HUES48 (cell line): Measurements from ENCODE around the gene DNAH9.

ENCODE experiments used
- H3K27ac ChIP-seq: one replicate; pipeline ENCODE4 v1.7.0; 2013; ENCODE audit warnings: low read depth, low read length, inconsistent platforms
- H3K27me3 ChIP-seq: 2 replicates; pipeline ENCODE4 v1.6.1; 2013; ENCODE audit warnings: mild to moderate bottlenecking, low read length; ENCODE audit not compliant: control insufficient read depth, insufficient read depth
- H3K36me3 ChIP-seq: 2 replicates; pipeline ENCODE4 v1.6.1; 2013; ENCODE audit warnings: low read length; ENCODE audit not compliant: control insufficient read depth, insufficient read depth
- H3K4me1 ChIP-seq: 2 replicates; pipeline ENCODE4 v1.6.1; 2013; ENCODE audit warnings: mild to moderate bottlenecking, low read length; ENCODE audit not compliant: control insufficient read depth, insufficient read depth
- H3K4me3 ChIP-seq: 2 replicates; pipeline ENCODE4 v1.5.1; 2013; ENCODE audit warnings: mild to moderate bottlenecking, low read depth, low read length
- H3K9ac ChIP-seq: 2 replicates; pipeline ENCODE4 v1.6.1; 2013; ENCODE audit warnings: mild to moderate bottlenecking, low read depth, low read length, moderate library complexity
- H3K9me3 ChIP-seq: 2 replicates; pipeline ENCODE4 v1.6.1; 2013; ENCODE audit warnings: low read length; ENCODE audit not compliant: control insufficient read depth, insufficient read depth

The DNAH9 gene

GRCh38 chr17:12007466-12007865 lies 409.2 kb downstream of the DNAH9 start:
- Histone ChIP-seq H3K9ac (no peak overlapping the region), H3K9me3 (no peaks in the 10 kb centered on the region), H3K27me3 (no peaks in the 10 kb centered on the region), H3K4me1 (no peaks in the 10 kb centered on the region; the same call in 1 of the 2 replicates), H3K27ac (no peak overlapping the region), H3K4me3 (no peak overlapping the region), H3K36me3 (no peaks in the 10 kb centered on the region)
